Measurements from ENCODE around the gene LCE3A. TPM values are rescaled to one million over a fixed set of nuclear protein-coding genes. Genes with fewer than 3 reads are reported as not detected.
"Not testable (repeated sequence)": the region's sequence is repeated elsewhere in the genome, so short reads cannot be mapped to it uniquely, and the experiment has no call there.

Gene LCE3A, protein sequence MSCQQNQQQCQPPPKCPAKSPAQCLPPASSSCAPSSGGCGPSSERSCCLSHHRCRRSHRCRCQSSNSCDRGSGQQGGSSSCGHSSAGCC
- total RNA-seq, result not detected

- DNase-seq (ENCODE audit: low spot score in 2 of 2) (no peak), FAIRE-seq (no peak)
These were observed at the start of gene LCE3A for GRCh38 chr1:152622803-152623202. Gene LCE3A (minus strand): TSS chr1:152623103. CDS start chr1:152623103, 0 bp downstream.

- FAIRE-seq (no peak), DNase-seq (ENCODE audit: low spot score in 2 of 2) (peak in 1 of 2 donors; percentile 15)
These were observed 44.7 kb upstream of the LCE3A start for GRCh38 chr1:152667648-152668047.

GRCh38 chr1:152666171-152666570, 43.3 kb upstream of the LCE3A start:
- FAIRE-seq; DNase-seq (ENCODE audit: low spot score in 2 of 2): not testable (repeated sequence)

DNA sequence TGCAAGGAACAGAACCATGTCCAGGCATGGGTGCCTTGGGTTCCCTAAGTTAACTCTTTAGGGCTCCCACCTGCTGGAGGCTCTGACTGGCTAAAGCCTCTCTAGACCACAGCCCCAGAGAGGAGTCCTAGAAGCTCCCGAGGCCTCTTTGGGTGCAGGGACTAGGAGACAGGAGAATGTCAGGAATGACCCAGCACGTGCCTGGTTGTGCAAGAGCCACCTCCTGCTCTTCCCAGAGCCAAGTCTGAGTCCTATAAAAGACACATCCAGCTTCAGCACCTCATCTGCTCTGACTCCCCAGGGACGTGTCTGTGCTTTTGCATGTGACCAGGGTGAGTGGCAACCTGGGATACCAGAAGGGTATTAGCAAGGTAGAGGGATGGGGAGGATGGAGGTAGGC, 40.2 kb upstream of the LCE3A start, which contains the start of gene LCE2D:
Gene LCE2D (plus strand): TSS at position 283 of the 400 bp plus-strand sequence. CDS start 726 bp downstream, outside the sequence.
- DNase-seq (ENCODE audit: low spot score in 2 of 2) (no peak), FAIRE-seq (no peak)

- FAIRE-seq (no peak), DNase-seq (ENCODE audit: low spot score in 2 of 2) (no peak)
These were observed 35.7 kb upstream of the LCE3A start for GRCh38 chr1:152658649-152659048.

- no peak for FAIRE-seq
- no peak for DNase-seq (ENCODE audit: low spot score in 2 of 2)
These were observed 34.8 kb upstream of the LCE3A start for GRCh38 chr1:152657677-152658076.

DNA sequence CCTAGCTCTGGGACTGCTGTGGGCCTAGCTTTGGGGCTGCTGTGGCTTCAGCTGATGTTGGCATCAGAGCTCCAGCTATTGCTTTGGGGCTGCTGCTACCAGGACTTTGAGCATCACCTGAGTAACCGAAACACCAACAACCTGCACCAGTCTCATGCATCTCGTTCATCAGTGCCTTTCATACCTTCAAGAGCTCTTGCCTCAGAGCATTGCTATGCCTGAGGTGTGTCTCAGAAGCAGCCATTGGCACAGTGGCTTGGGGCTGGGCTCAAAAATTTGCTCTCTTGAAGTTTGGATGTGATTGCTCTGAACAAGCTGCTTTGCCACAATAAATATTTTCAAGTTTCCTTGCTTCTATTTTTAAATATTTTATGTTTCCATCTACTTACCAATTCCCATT, 33.6 kb upstream of the LCE3A start:
- FAIRE-seq (no peak), DNase-seq (ENCODE audit: low spot score in 2 of 2) (no peak)

- DNase-seq (ENCODE audit: low spot score in 2 of 2) (no peak), FAIRE-seq (no peak)
These were observed 31.2 kb upstream of the LCE3A start for GRCh38 chr1:152654110-152654509.

DNA sequence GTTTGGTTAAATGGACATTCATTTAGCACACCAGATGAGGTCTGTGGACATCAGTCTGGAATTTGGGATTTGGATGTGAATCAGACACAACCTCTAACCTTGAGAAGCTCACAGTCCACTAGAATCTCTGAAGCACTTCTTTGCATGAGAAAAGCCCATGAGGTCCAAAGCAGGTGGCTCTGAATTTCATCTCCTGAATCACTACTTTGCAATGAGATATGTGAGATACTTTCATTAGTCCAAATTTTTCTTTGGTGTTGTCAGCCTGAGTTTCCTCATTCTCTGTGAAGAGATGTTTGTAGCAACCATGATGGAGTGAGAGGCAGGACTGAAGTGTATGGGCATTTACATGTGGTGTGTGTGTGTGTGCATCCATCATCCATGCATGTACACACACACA, 23.8 kb upstream of the LCE3A start:
- DNase-seq (ENCODE audit: low spot score in 2 of 2) (no peak), FAIRE-seq (no peak)

- DNase-seq (ENCODE audit: low spot score in 2 of 2) (no peak), FAIRE-seq (no peak)
These were observed 22.2 kb upstream of the LCE3A start for GRCh38 chr1:152645146-152645545.

DNA sequence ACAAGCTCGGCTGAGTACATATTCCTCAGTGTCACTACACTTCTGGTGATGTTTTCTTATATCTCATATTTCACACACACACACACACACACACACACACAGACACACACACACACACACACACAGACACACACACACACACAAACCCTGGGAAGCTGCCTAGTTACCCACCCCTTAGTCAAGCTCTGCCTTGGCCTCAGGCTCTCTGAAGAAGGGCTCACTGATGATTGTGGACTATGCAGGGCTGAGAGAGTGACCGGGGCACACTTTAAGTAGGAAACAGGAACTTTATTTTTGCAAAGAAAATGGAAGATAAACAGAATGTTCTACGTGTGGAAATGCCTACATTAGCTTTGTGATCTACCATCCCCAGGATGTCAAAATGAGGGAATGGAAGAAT, 21.0 kb upstream of the LCE3A start:
- FAIRE-seq (no peak), DNase-seq (ENCODE audit: low spot score in 2 of 2) (no peak)

GRCh38 chr1:152640351-152640750, 17.4 kb upstream of the LCE3A start:
- FAIRE-seq (no peak), DNase-seq (ENCODE audit: low spot score in 2 of 2) (no peak)

DNA sequence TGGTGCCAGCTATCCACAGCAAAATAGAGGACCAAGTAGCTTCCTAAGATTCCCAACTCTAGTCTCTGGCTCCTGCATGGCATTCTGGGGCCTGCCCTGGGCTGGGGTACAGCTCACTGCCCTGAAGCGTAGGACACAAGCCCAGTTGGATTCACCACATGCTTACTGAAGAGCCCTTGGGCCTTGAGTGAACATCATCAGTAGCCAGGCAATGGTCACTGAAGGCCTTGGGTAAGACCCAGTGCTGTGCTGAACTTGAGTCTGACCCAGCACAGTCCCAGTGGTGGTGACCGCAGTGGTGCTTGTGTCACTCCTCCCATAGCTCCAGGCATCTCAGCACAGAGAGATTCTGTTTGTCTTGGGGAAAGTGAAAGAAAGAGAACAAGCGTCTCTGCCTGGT, 7.7 kb upstream of the LCE3A start:
- FAIRE-seq, result no peak

DNA sequence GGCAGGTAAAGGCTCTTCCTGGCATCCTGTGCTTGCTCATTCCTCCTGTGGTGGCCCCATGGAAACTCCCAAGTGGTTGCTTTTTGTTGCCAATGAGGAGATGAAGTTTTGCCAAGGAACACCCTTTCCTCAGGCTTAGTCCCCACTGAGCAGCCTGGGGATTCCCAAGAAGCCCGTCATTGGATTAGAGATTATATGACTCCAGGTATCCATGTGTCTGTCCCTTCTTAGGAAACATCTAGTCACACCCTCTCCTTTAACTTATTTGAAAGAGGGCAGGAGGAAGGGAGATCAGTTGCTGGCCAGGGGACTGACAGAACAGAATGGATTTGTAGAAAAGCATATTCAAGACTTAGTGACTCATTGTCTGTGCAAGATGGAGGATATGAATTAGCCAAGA, 3.8 kb upstream of the LCE3A start:
- DNase-seq (ENCODE audit: low spot score in 2 of 2), result no peak
- FAIRE-seq, result no peak

More for the DNA sequence above, 7.7 kb upstream of the LCE3A start:
- DNase-seq (ENCODE audit: low spot score in 2 of 2), result no peak

GRCh38 chr1:152623203-152623844, 421 bp upstream of the LCE3A start:
- DNase-seq (ENCODE audit: low spot score in 2 of 2) (no peak), FAIRE-seq (no peak)

DNA sequence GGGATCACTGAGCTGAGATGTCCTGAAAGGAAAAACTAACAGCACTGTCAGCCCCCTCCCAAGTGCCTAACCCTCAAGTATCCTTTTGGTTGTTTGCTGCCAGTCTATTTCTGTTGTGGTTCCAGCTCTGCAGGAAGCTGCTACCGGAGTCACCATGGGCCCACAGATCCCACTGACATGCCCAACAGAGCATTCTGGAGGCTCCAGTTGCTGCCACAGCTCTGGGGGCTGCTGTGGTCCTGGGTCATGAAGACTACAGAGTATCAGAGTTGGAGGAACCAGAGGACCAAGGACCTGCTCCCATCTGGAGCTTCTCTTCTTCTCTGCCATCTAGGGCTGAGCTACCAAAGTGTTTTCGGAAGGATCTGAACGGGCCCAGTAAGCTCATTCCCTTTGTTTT, 910 bp downstream of the LCE3A start:
- FAIRE-seq (no peak), DNase-seq (ENCODE audit: low spot score in 2 of 2) (no peak)

DNA sequence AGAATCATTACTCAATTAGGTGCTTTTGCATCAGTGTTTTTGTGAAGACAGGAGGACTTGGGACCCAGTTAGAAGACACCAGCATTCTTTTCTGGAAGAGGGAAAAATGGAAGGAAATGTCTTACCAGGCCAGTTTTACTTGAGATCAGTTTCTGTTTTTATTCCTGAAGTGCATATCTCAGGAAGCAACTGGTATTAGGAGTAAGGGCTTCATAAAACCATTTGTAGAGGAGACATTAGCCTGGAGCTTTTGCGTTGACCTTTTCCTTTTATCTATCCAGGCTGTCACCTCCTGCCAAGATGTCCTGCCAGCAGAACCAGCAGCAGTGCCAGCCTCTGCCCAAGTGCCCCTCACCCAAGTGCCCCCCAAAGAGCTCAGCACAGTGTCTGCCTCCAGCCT, 9.4 kb downstream of the LCE3A start, which contains the start of gene LCE3B:
Gene LCE3B (plus strand): TSS at position 301 of the 400 bp plus-strand sequence. CDS start 0 bp downstream, at position 301.
- FAIRE-seq (no peak), DNase-seq (ENCODE audit: low spot score in 2 of 2) (no peak)

GRCh38 chr1:152599934-152600333, 23.0 kb downstream of the LCE3A start, which contains the start of gene LCE3C:
Gene LCE3C (plus strand): TSS chr1:152600234. CDS start chr1:152600732, 498 bp downstream.
- DNase-seq (ENCODE audit: low spot score in 2 of 2), result no peak
- FAIRE-seq, result no peak

GRCh38 chr1:152596986-152597385, 25.9 kb downstream of the LCE3A start:
- no peak for DNase-seq (ENCODE audit: low spot score in 2 of 2)
- no peak for FAIRE-seq

DNA sequence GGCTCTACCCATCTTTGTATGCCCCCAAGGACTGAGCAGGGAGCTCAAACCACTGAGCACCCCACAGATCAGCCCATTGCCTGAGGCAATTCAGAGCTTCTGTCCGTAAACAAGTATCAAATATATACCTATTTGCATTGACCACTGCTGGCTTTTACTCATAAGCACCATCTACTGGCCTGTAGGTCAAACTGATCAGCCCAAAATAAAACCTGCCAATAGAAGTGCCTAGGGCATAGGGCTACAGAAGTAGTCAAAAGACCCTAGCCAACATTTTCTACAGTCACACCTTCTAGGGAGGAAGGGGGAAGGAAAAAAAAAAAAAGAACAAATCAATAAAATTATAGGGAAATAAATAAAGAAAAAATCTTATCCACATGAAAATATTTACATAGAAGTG, 37.3 kb downstream of the LCE3A start:
- no peak for FAIRE-seq
- no peak for DNase-seq (ENCODE audit: low spot score in 2 of 2)

DNA sequence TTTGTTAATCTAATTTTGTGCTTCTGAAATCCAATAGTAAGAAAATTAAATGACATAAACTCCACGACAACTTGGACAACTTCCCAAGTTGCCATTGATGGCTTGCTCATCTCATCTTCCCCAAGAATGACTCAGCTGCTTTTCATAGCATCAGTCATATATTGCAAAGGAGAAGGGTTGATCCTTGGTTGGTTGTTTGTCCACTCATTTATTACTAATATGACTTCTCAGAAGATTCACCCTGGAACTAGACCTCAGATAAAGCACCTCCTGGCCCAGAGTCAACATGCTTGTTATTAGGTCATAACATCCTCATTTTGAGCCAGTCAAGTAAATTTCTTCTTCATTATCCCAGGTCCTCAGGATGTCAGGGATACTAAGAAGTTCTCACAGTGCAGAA, 40.3 kb downstream of the LCE3A start:
- DNase-seq (ENCODE audit: low spot score in 2 of 2), result no peak
- FAIRE-seq, result no peak

DNA sequence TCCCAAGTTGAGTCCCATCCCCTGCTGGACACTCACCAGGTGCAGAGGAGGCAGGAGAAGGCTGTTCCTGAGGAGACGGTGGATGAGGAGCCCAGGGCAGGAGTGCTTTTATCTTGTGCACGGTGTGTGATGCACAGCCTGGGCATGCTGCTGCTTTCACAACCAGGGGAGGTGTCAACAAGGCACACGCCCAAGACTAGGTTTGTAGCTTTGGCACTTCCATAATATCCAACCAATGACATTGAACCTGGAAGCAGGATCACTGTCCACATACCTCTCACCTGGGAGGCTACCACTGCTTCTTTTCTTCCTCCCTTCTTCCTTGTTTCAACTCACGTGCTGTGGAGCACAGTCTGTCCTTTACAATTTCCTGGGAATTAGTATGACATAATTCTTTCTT, 42.5 kb downstream of the LCE3A start, which contains the start of gene LCE3D:
Gene LCE3D (minus strand): TSS at position 84 of the 400 bp plus-strand sequence. CDS start 580 bp downstream, outside the sequence.
- DNase-seq (ENCODE audit: low spot score in 2 of 2), result no peak
- no peak for FAIRE-seq
